ENCODE data around the gene OSBPL2.

- TF ChIP-seq CTCF (IDR thresholded peaks at IDR 0.05; ENCODE audit: low read depth, low read length, missing input control) = peak; percentile 92
- no peak for TF ChIP-seq YY1 (IDR thresholded peaks at IDR 0.05)
- peak; percentile 53 for TF ChIP-seq REST (IDR thresholded peaks at IDR 0.05)
- peak; percentile 87 to 90 for TF ChIP-seq RAD21 (IDR thresholded peaks at IDR 0.05)
- no peak for TF ChIP-seq MAX (IDR thresholded peaks at IDR 0.05)
- peak; percentile 57 for TF ChIP-seq SP1 (IDR thresholded peaks at IDR 0.05)
Measured at GRCh38 chr20:62301773-62302340, 63.5 kb downstream of the OSBPL2 start.

All from liver (tissue), 3 donors.